ENCODE results near the gene FOXK2.

GRCh38 chr17:82553210-82553930, 33.8 kb downstream of the FOXK2 start:
- TF ChIP-seq EZH2 (IDR thresholded peaks at IDR 0.05; ENCODE audit: borderline replicate concordance, low read depth, low read length, poor library complexity, severe bottlenecking) (no peak), CTCF (conservative IDR thresholded peaks at IDR 0.05; ENCODE audit: low read depth, low read length) (no peak)
